ENCODE data around the gene ANK2.

Gene ANK2

GRCh38 chr4:113125418-113125817 is 76.0 kb downstream of the ANK2 start:
- no peaks in the 10 kb centered on the region for H3K79me2 ChIP-seq (ENCODE audit: insufficient read depth, low read length)
- H3K27me3 ChIP-seq (ENCODE audit: insufficient read depth, low read length, poor library complexity): no peaks in the 10 kb centered on the region
- no peak for DNase-seq
- H3K36me3 ChIP-seq (ENCODE audit: insufficient read depth, low read length): no peaks in the 10 kb centered on the region
- H3K4me2 ChIP-seq (ENCODE audit: insufficient read depth, low read length): no peak overlapping the region
- H3K4me3 ChIP-seq (ENCODE audit: low read depth in 1 of 2, low read length in 2 of 2): no peak overlapping the region
- no peak overlapping the region for H3K27ac ChIP-seq (ENCODE audit: low read length)
- H3K9me3 ChIP-seq (ENCODE audit: insufficient read depth, low read length, severe bottlenecking): no peaks in the 10 kb centered on the region
- H3K9ac ChIP-seq (ENCODE audit: low read depth, low read length): no peak overlapping the region
- H2AFZ ChIP-seq (ENCODE audit: low read depth, low read length): no peak overlapping the region
- no peaks in the 10 kb centered on the region for H3K4me1 ChIP-seq (ENCODE audit: insufficient read depth, low read length)
- TF ChIP-seq, protein P1, sequence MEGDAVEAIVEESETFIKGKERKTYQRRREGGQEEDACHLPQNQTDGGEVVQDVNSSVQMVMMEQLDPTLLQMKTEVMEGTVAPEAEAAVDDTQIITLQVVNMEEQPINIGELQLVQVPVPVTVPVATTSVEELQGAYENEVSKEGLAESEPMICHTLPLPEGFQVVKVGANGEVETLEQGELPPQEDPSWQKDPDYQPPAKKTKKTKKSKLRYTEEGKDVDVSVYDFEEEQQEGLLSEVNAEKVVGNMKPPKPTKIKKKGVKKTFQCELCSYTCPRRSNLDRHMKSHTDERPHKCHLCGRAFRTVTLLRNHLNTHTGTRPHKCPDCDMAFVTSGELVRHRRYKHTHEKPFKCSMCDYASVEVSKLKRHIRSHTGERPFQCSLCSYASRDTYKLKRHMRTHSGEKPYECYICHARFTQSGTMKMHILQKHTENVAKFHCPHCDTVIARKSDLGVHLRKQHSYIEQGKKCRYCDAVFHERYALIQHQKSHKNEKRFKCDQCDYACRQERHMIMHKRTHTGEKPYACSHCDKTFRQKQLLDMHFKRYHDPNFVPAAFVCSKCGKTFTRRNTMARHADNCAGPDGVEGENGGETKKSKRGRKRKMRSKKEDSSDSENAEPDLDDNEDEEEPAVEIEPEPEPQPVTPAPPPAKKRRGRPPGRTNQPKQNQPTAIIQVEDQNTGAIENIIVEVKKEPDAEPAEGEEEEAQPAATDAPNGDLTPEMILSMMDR (IDR thresholded peaks at IDR 0.05; ENCODE audit: borderline replicate concordance, extremely low read depth, low read length, poor library complexity, severe bottlenecking): no peak
- no peak for TF ChIP-seq EZH2 (IDR thresholded peaks at IDR 0.05; ENCODE audit: borderline replicate concordance, low read depth, low read length, severe bottlenecking)
- no peak for ATAC-seq (ENCODE audit: insufficient read depth, low read depth)
- no peaks in the 10 kb centered on the region for H4K20me1 ChIP-seq (ENCODE audit: insufficient read depth, low read length)

GRCh38 chr4:113131136-113131535 is 81.7 kb downstream of the ANK2 start:
- TF ChIP-seq, protein P1 (IDR thresholded peaks at IDR 0.05; ENCODE audit: borderline replicate concordance, extremely low read depth, low read length, poor library complexity, severe bottlenecking): no peak
- no peak for TF ChIP-seq EZH2 (IDR thresholded peaks at IDR 0.05; ENCODE audit: borderline replicate concordance, low read depth, low read length, severe bottlenecking)
- H3K4me3 ChIP-seq (ENCODE audit: low read depth in 1 of 2, low read length in 2 of 2): no peak overlapping the region
- no peak overlapping the region for H3K4me2 ChIP-seq (ENCODE audit: insufficient read depth, low read length)
- no peaks in the 10 kb centered on the region for H3K79me2 ChIP-seq (ENCODE audit: insufficient read depth, low read length)
- no peak for DNase-seq
- no peak overlapping the region for H3K27ac ChIP-seq (ENCODE audit: low read length)
- no peak for ATAC-seq (ENCODE audit: insufficient read depth, low read depth)
- no peaks in the 10 kb centered on the region for H4K20me1 ChIP-seq (ENCODE audit: insufficient read depth, low read length)
- no peaks in the 10 kb centered on the region for H3K9me3 ChIP-seq (ENCODE audit: insufficient read depth, low read length, severe bottlenecking)
- H3K27me3 ChIP-seq (ENCODE audit: insufficient read depth, low read length, poor library complexity): no peaks in the 10 kb centered on the region
- no peaks in the 10 kb centered on the region for H3K36me3 ChIP-seq (ENCODE audit: insufficient read depth, low read length)
- no peak overlapping the region for H3K9ac ChIP-seq (ENCODE audit: low read depth, low read length)
- H3K4me1 ChIP-seq (ENCODE audit: insufficient read depth, low read length): no peaks in the 10 kb centered on the region
- no peak overlapping the region for H2AFZ ChIP-seq (ENCODE audit: low read depth, low read length)

- Histone ChIP-seq H3K9me3 (ENCODE audit: insufficient read depth, low read length, severe bottlenecking) (no peaks in the 10 kb centered on the region), H3K27ac (ENCODE audit: low read length) (no peak overlapping the region), H3K4me2 (ENCODE audit: insufficient read depth, low read length) (no peak overlapping the region), H3K4me3 (ENCODE audit: low read depth in 1 of 2, low read length in 2 of 2) (no peak overlapping the region), H3K36me3 (ENCODE audit: insufficient read depth, low read length) (no peaks in the 10 kb centered on the region), H2AFZ (ENCODE audit: low read depth, low read length) (no peak overlapping the region), H3K9ac (ENCODE audit: low read depth, low read length) (no peak overlapping the region), H4K20me1 (ENCODE audit: insufficient read depth, low read length) (no peaks in the 10 kb centered on the region), H3K79me2 (ENCODE audit: insufficient read depth, low read length) (no peaks in the 10 kb centered on the region), H3K27me3 (ENCODE audit: insufficient read depth, low read length, poor library complexity) (no peaks in the 10 kb centered on the region), H3K4me1 (ENCODE audit: insufficient read depth, low read length) (no peaks in the 10 kb centered on the region)
- TF ChIP-seq EZH2 (IDR thresholded peaks at IDR 0.05; ENCODE audit: borderline replicate concordance, low read depth, low read length, severe bottlenecking): no peak
- TF ChIP-seq, protein P1 (IDR thresholded peaks at IDR 0.05; ENCODE audit: borderline replicate concordance, extremely low read depth, low read length, poor library complexity, severe bottlenecking): no peak
- DNase-seq: no peak
- ATAC-seq (ENCODE audit: insufficient read depth, low read depth): no peak
Measured at GRCh38 chr4:113131621-113132020, 82.2 kb downstream of the ANK2 start.

DNA sequence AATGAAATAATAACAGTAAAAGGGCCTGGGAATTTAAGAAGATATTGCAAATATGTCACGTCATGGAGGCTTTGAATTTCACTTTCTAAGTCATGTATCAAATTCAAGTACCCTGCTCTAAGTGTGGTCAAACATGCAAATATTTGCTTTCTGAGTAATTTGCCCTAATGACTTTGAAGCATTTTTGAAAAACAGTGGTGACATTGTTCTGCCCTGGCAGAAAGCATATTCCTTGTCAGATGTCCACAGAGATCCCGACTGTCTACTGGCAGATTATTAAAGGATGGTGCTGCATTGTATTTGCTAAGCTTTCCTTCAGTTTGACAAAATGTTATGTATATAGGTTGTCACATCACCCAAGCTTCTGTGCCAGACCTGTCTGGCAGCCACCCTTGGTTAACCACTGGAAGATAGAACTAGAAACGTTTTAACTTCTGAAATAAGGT is 92.5 kb downstream of the ANK2 start:
- no peak for ATAC-seq (ENCODE audit: insufficient read depth, low read depth)
- H3K4me2 ChIP-seq (ENCODE audit: insufficient read depth, low read length): no peak overlapping the region
- no peak overlapping the region for H3K27ac ChIP-seq (ENCODE audit: low read length)
- H3K9ac ChIP-seq (ENCODE audit: low read depth, low read length): no peak overlapping the region
- H3K27me3 ChIP-seq (ENCODE audit: insufficient read depth, low read length, poor library complexity): no peaks in the 10 kb centered on the region
- DNase-seq: no peak
- no peaks in the 10 kb centered on the region for H3K9me3 ChIP-seq (ENCODE audit: insufficient read depth, low read length, severe bottlenecking)
- no peak overlapping the region for H3K4me3 ChIP-seq (ENCODE audit: low read depth in 1 of 2, low read length in 2 of 2)
- no peaks in the 10 kb centered on the region for H3K36me3 ChIP-seq (ENCODE audit: insufficient read depth, low read length)
- H3K4me1 ChIP-seq (ENCODE audit: insufficient read depth, low read length): no peaks in the 10 kb centered on the region
- no peak overlapping the region for H2AFZ ChIP-seq (ENCODE audit: low read depth, low read length)
- TF ChIP-seq EZH2 (IDR thresholded peaks at IDR 0.05; ENCODE audit: borderline replicate concordance, low read depth, low read length, severe bottlenecking): no peak
- TF ChIP-seq, protein P1 (IDR thresholded peaks at IDR 0.05; ENCODE audit: borderline replicate concordance, extremely low read depth, low read length, poor library complexity, severe bottlenecking): no peak
- no peaks in the 10 kb centered on the region for H4K20me1 ChIP-seq (ENCODE audit: insufficient read depth, low read length)
- no peaks in the 10 kb centered on the region for H3K79me2 ChIP-seq (ENCODE audit: insufficient read depth, low read length)
